GM23248 (cell line): Measurements from ENCODE around the gene CMTM5. TPM values are rescaled to one million over a fixed set of nuclear protein-coding genes. Genes with fewer than 3 reads are reported as not detected.

Source experiments
- DNase-seq: peaks from one replicate; pipeline ENCODE4 v3.0.0-alpha.2; 2015
- H2AFZ ChIP-seq: fragments of 200-600 bp; sonication (generic); 2 replicates; pipeline ENCODE4 v1.6.1; 2016; ENCODE audit warnings: antibody characterized with exemption
- H3F3A ChIP-seq: fragments of 200-600 bp; sonication (generic); 2 replicates; pipeline ENCODE4 v1.6.1; 2016; ENCODE audit warnings: mild to moderate bottlenecking, antibody characterized with exemption, mixed run types; ENCODE audit not compliant: insufficient read depth
- H3K27ac ChIP-seq: fragments of 200-600 bp; sonication (generic); 2 replicates; pipeline ENCODE4 v1.5.1; 2016; ENCODE audit warnings: mild to moderate bottlenecking
- H3K27me3 ChIP-seq: fragments of 200-600 bp; sonication (generic); replicated peaks from 2 replicates; pipeline ENCODE4 v1.6.1; 2016; ENCODE audit warnings: mild to moderate bottlenecking; ENCODE audit not compliant: insufficient read depth
- H3K36me3 ChIP-seq: fragments of 200-600 bp; sonication (generic); 2 replicates; pipeline ENCODE4 v1.6.1; 2016; ENCODE audit warnings: low read depth, mild to moderate bottlenecking
- H3K4me1 ChIP-seq: fragments of 200-600 bp; sonication (generic); 2 replicates; pipeline ENCODE4 v1.6.1; 2016; ENCODE audit warnings: mild to moderate bottlenecking; ENCODE audit not compliant: insufficient read depth
- H3K4me2 ChIP-seq: fragments of 200-600 bp; sonication (generic); one replicate; pipeline ENCODE4 v1.6.1; 2016; ENCODE audit warnings: mild to moderate bottlenecking; ENCODE audit not compliant: unreplicated experiment
- H3K4me3 ChIP-seq: fragments of 200-600 bp; sonication (generic); 2 replicates; pipeline ENCODE4 v1.5.1; 2016; ENCODE audit warnings: mild to moderate bottlenecking
- H3K79me2 ChIP-seq: fragments of 200-600 bp; sonication (generic); 2 replicates; pipeline ENCODE4 v1.6.1; 2016; ENCODE audit warnings: mild to moderate bottlenecking; ENCODE audit not compliant: insufficient read depth
- H3K9ac ChIP-seq: fragments of 200-600 bp; sonication (generic); 2 replicates; pipeline ENCODE4 v1.6.1; 2016; ENCODE audit warnings: mild to moderate bottlenecking
- H3K9me2 ChIP-seq: fragments of 200-600 bp; sonication (generic); 2 replicates; pipeline ENCODE4 v1.6.1; 2016; ENCODE audit warnings: mixed run types, mild to moderate bottlenecking, moderate library complexity; ENCODE audit not compliant: insufficient read depth
- H3K9me3 ChIP-seq: fragments of 200-600 bp; sonication (generic); one replicate; pipeline ENCODE4 v1.6.1; 2017; ENCODE audit warnings: low read depth
- H4K20me1 ChIP-seq: fragments of 200-600 bp; sonication (generic); 2 replicates; pipeline ENCODE4 v1.6.0; 2016; ENCODE audit not compliant: insufficient read depth
- EZH2 ChIP-seq: fragments of 200-600 bp; sonication (generic); IDR thresholded peaks from 2 replicates; pipeline ENCODE4 v1.6.1; 2018; ENCODE audit warnings: antibody characterized with exemption, mild to moderate bottlenecking; ENCODE audit not compliant: insufficient read depth, poor library complexity, severe bottlenecking
- EZH2phosphoT487 ChIP-seq: fragments of 200-600 bp; sonication (generic); IDR thresholded peaks from 2 replicates; pipeline ENCODE4 v1.6.1; 2018; ENCODE audit warnings: antibody characterized with exemption, moderate library complexity, mild to moderate bottlenecking, low read depth; ENCODE audit not compliant: insufficient read depth
- WGBS, 2 experiments: methylation state at CpG; one replicate each; pipeline ENCODE4 v1.1.6; 2015 to 2017; ENCODE audit warnings: low lambda C conversion rate in 2 of 2, low coverage in 1 of 2; ENCODE audit errors: missing lambda C conversion rate in 2 of 2; 5-methylcytosine and 5-hydroxymethylcytosine counted together
- in situ Hi-C: fragments of 300-500 bp; cut with MboI; formaldehyde crosslinking; loops from 2 replicates; pipeline ENCODE4 v1.15.0; 2020
- polyA plus RNA-seq: library from polyadenylated mRNA; unstranded; fragments of >200 nt; fragmentation: Nextera tagmentation; extraction: Ambion mirVana; gene quantifications from 2 replicates; pipeline ENCODE4 v1.2.1, GENCODE V29; 2016
- total RNA-seq: library from RNA; depleted of rRNA; stranded (reverse); fragments of >200 nt; shearing (Covaris generic); gene quantifications from 2 replicates; pipeline ENCODE4 v1.2.3, GENCODE V29; 2014

Gene CMTM5
- total and polyA plus RNA-seq, 2 experiments from 2014 or later: not detected

GRCh38 chr14:23409966-23410635 is 33.3 kb downstream of the CMTM5 start:
- 41 to 47% methylated on average over 12 to 14 of the region's 14 CpGs for WGBS, 2 experiments
- H3K4me1 ChIP-seq: no peaks in the 10 kb centered on the region

GRCh38 chr14:23411563-23412525 is 35.0 kb downstream of the CMTM5 start:
- 37 to 40% methylated on average over 14 of the region's 14 CpGs for WGBS, 2 experiments
- no peaks in the 10 kb centered on the region for H3K4me1 ChIP-seq
- H3K4me2 ChIP-seq: no peak overlapping the region
- peaks cover 9% of the 10 kb centered on the region for H3K27me3 ChIP-seq
- H3K9me3 ChIP-seq: no peaks in the 10 kb centered on the region
- in situ Hi-C loops: no loop called here
- no peaks in the 10 kb centered on the region for H3K36me3 ChIP-seq
- no peak for DNase-seq
- no peaks in the 10 kb centered on the region for H3F3A ChIP-seq
- TF ChIP-seq EZH2 (no peak), EZH2phosphoT487 (no peak)
- H3K27ac ChIP-seq: no peak overlapping the region
- H3K9ac ChIP-seq: no peak overlapping the region
- H3K9me2 ChIP-seq: no peaks in the 10 kb centered on the region
- H2AFZ ChIP-seq: no peak overlapping the region
- no peak overlapping the region for H3K4me3 ChIP-seq
- no peaks in the 10 kb centered on the region for H4K20me1 ChIP-seq
- H3K79me2 ChIP-seq: no peaks in the 10 kb centered on the region

More at GRCh38 chr14:23409966-23410635, 33.3 kb downstream of the CMTM5 start:
- H3K36me3 ChIP-seq: no peaks in the 10 kb centered on the region
- H3F3A ChIP-seq: no peaks in the 10 kb centered on the region
- in situ Hi-C loops: no loop called here
- no peak for DNase-seq
- H3K9ac ChIP-seq: no peak overlapping the region
- no peaks in the 10 kb centered on the region for H3K9me3 ChIP-seq
- no peak overlapping the region for H2AFZ ChIP-seq
- no peaks in the 10 kb centered on the region for H4K20me1 ChIP-seq
- TF ChIP-seq EZH2phosphoT487 (no peak), EZH2 (no peak)
- no peaks in the 10 kb centered on the region for H3K79me2 ChIP-seq
- no peak overlapping the region for H3K4me3 ChIP-seq
- H3K4me2 ChIP-seq: no peak overlapping the region
- no peaks in the 10 kb centered on the region for H3K9me2 ChIP-seq
- no peak overlapping the region for H3K27ac ChIP-seq
- H3K27me3 ChIP-seq: peaks cover 9% of the 10 kb centered on the region

DNA sequence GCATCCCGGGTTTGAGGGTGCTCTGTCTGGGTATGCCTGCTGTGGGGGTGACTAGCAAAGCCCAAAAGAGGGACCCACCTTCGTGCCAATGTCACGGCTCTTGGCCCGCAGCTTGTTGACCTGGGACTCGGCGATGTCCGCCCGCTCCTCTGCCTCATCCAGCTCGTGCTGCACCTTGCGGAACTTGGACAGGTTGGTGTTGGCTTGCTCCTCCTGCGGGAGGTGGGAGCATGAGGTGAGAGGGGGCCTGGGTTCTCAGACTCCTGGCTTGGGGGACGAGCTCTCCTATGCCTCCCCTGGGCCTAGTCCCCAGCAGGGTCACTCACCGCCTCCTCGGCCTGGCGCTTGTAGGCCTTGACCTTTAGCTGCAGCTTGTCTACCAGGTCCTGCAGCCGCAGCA is 36.8 kb downstream of the CMTM5 start:
- no peak for DNase-seq
- H3K27ac ChIP-seq: no peak overlapping the region
- no peak overlapping the region for H3K4me3 ChIP-seq
- H3K27me3 ChIP-seq: peaks cover 4% of the 10 kb centered on the region
- H4K20me1 ChIP-seq: no peaks in the 10 kb centered on the region
- no peak overlapping the region for H3K9ac ChIP-seq
- TF ChIP-seq EZH2phosphoT487: no peak
- no peak for TF ChIP-seq EZH2
- no peak overlapping the region for H3K4me2 ChIP-seq
- 73 to 81% methylated on average over 14 to 16 of the region's 16 CpGs for whole genome bisulfite sequencing, 2 experiments
- no peaks in the 10 kb centered on the region for H3K9me3 ChIP-seq
- no peaks in the 10 kb centered on the region for H3K4me1 ChIP-seq
- in situ Hi-C loops: no loop called here
- H3F3A ChIP-seq: no peaks in the 10 kb centered on the region
- H3K36me3 ChIP-seq: no peaks in the 10 kb centered on the region
- no peak overlapping the region for H2AFZ ChIP-seq
- no peaks in the 10 kb centered on the region for H3K79me2 ChIP-seq
- H3K9me2 ChIP-seq: no peaks in the 10 kb centered on the region

DNA sequence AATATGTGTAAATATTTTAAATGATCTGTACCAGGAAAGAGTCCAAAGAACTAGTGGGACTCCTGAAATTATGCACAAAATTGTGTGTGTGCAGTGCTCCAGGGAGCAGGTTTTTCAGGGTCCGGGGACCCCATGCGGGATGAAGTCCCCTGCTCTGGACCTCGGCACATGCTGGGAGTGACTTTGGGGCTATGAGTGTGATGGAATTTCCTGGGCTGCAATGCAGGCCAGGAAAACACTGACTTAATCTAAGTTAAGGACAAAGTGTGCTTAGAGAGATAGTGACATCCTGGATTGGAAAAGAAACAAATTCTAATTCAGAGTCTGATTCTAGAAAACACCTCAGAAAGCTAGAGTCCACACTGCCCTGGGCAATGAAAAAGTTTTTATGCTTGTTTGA is 37.4 kb downstream of the CMTM5 start:
- Histone ChIP-seq H3F3A (no peaks in the 10 kb centered on the region), H4K20me1 (no peaks in the 10 kb centered on the region), H3K9me2 (no peaks in the 10 kb centered on the region), H3K79me2 (no peaks in the 10 kb centered on the region), H3K36me3 (no peaks in the 10 kb centered on the region), H2AFZ (no peak overlapping the region), H3K27ac (no peak overlapping the region), H3K4me1 (no peaks in the 10 kb centered on the region), H3K9ac (no peak overlapping the region), H3K4me3 (no peak overlapping the region), H3K27me3 (peaks cover 4% of the 10 kb centered on the region), H3K9me3 (no peaks in the 10 kb centered on the region), H3K4me2 (no peak overlapping the region)
- in situ Hi-C loops: no loop called here
- TF ChIP-seq EZH2 (no peak), EZH2phosphoT487 (no peak)
- no peak for DNase-seq
- WGBS, 2 experiments: 30 to 33% methylated on average over 3 of the region's 3 CpGs
